Measurements from ENCODE around the gene TLK2.
"Not testable (repeated sequence)": the region's sequence is repeated elsewhere in the genome, so short reads cannot be mapped to it uniquely, and the experiment has no call there.

Gene TLK2

GRCh38 chr17:62599964-62600657 lies 121.5 kb downstream of the TLK2 start:
- no peak for DNase-seq (ENCODE audit: extremely low read depth in 1 of 2, low read depth in 1 of 2)

GRCh38 chr17:62600805-62601204 lies 122.2 kb downstream of the TLK2 start:
- DNase-seq (ENCODE audit: extremely low read depth in 1 of 2, low read depth in 1 of 2), result no peak

GRCh38 chr17:62601471-62601870 lies 122.8 kb downstream of the TLK2 start:
- DNase-seq (ENCODE audit: extremely low read depth in 1 of 2, low read depth in 1 of 2), result no peak

GRCh38 chr17:62603783-62604182 lies 125.2 kb downstream of the TLK2 start:
- DNase-seq (ENCODE audit: extremely low read depth in 1 of 2, low read depth in 1 of 2), result not testable (repeated sequence)

GRCh38 chr17:62605588-62605987 lies 127.0 kb downstream of the TLK2 start:
- DNase-seq (ENCODE audit: extremely low read depth in 1 of 2, low read depth in 1 of 2), result no peak

- no peak for DNase-seq (ENCODE audit: extremely low read depth in 1 of 2, low read depth in 1 of 2)
Measured at GRCh38 chr17:62611292-62611691, 132.7 kb downstream of the TLK2 start.

GRCh38 chr17:62611728-62612127 lies 133.1 kb downstream of the TLK2 start:
- no peak for DNase-seq (ENCODE audit: extremely low read depth in 1 of 2, low read depth in 1 of 2)

- not testable (repeated sequence) for DNase-seq (ENCODE audit: extremely low read depth in 1 of 2, low read depth in 1 of 2)
Measured at GRCh38 chr17:62612289-62612688, 133.7 kb downstream of the TLK2 start.

GRCh38 chr17:62613095-62613494 lies 134.5 kb downstream of the TLK2 start:
- not testable (repeated sequence) for DNase-seq (ENCODE audit: extremely low read depth in 1 of 2, low read depth in 1 of 2)

- DNase-seq (ENCODE audit: extremely low read depth in 1 of 2, low read depth in 1 of 2), result no peak
Measured at GRCh38 chr17:62614142-62614541, 135.5 kb downstream of the TLK2 start.

- DNase-seq (ENCODE audit: extremely low read depth in 1 of 2, low read depth in 1 of 2), result no peak
Measured at GRCh38 chr17:62615503-62615902, 136.9 kb downstream of the TLK2 start.

GRCh38 chr17:62616993-62617893 lies 138.6 kb downstream of the TLK2 start:
- no peak for DNase-seq (ENCODE audit: extremely low read depth in 1 of 2, low read depth in 1 of 2)

GRCh38 chr17:62617894-62618472 lies 139.4 kb downstream of the TLK2 start:
- DNase-seq (ENCODE audit: extremely low read depth in 1 of 2, low read depth in 1 of 2), result no peak

GRCh38 chr17:62618647-62619416 lies 140.2 kb downstream of the TLK2 start:
- no peak for DNase-seq (ENCODE audit: extremely low read depth in 1 of 2, low read depth in 1 of 2)

GRCh38 chr17:62619417-62620155 lies 141.0 kb downstream of the TLK2 start:
- no peak for DNase-seq (ENCODE audit: extremely low read depth in 1 of 2, low read depth in 1 of 2)

- DNase-seq (ENCODE audit: extremely low read depth in 1 of 2, low read depth in 1 of 2), result no peak
Measured at GRCh38 chr17:62621223-62621622, 142.6 kb downstream of the TLK2 start.

- DNase-seq (ENCODE audit: extremely low read depth in 1 of 2, low read depth in 1 of 2), result no peak
Measured at GRCh38 chr17:62625184-62625869, 146.7 kb downstream of the TLK2 start.

GRCh38 chr17:62625870-62626200 lies 147.2 kb downstream of the TLK2 start:
- no peak for DNase-seq (ENCODE audit: extremely low read depth in 1 of 2, low read depth in 1 of 2)

GRCh38 chr17:62626719-62627218 lies 148.1 kb downstream of the TLK2 start:
- DNase-seq (ENCODE audit: extremely low read depth in 1 of 2, low read depth in 1 of 2), result no peak

All from activated CD8-positive, alpha-beta memory T cell treated with anti-CD3 and anti-CD28 coated beads for 1 hour (primary cell).